ENCODE data around the gene SSMEM1. TPM values are rescaled to one million over a fixed set of nuclear protein-coding genes. Genes with fewer than 3 reads are reported as not detected.

SSMEM1 gene
- total RNA-seq, 4 donors from 2014 or later, result not detected

DNA sequence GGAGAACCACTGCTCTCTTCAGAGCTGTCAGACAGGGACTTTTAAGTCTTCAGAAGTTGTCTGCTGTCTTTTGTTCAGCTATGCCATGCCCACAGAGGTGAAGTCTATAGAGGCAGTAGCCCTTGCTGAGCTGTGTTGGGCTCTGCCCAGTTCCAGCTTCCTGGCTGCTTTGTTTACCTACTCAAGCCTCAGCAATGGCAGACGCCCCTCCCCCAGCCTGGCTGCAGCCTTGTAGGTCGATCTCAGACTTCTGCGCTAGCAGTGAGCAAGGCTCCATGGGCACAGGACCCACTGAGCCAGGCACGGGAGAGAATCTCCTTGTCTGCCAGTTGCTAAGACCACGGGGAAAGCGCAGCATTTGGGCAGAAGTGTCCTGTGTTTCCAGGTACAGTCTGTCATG is 46.9 kb downstream of the SSMEM1 start:
- Histone ChIP-seq H3K36me3 (no peaks in the 10 kb centered on the region), H3K4me1 (no peaks in the 10 kb centered on the region), H3K27me3 (no peaks in the 10 kb centered on the region), H3K4me3 (no peak overlapping the region), H3K27ac (no peak overlapping the region), H3K9me3 (peaks cover 0 to 7% of the 10 kb centered on the region in 2 donors)
- intact Hi-C loops (cut with DNase I; ENCODE audit: low total_unique reads), result no loop called here
- no peak for TF ChIP-seq POLR2A (IDR thresholded peaks at IDR 0.05)
- DNase-seq, result no peak

- no peak for DNase-seq
- Histone ChIP-seq H3K9me3 (peaks cover 0 to 7% of the 10 kb centered on the region in 2 donors), H3K4me3 (no peak overlapping the region), H3K4me1 (no peaks in the 10 kb centered on the region), H3K27me3 (no peaks in the 10 kb centered on the region), H3K36me3 (no peaks in the 10 kb centered on the region), H3K27ac (no peak overlapping the region)
- intact Hi-C loops (cut with DNase I; ENCODE audit: low total_unique reads), result no loop called here
- no peak for TF ChIP-seq POLR2A (IDR thresholded peaks at IDR 0.05)
- TF ChIP-seq, protein P1, sequence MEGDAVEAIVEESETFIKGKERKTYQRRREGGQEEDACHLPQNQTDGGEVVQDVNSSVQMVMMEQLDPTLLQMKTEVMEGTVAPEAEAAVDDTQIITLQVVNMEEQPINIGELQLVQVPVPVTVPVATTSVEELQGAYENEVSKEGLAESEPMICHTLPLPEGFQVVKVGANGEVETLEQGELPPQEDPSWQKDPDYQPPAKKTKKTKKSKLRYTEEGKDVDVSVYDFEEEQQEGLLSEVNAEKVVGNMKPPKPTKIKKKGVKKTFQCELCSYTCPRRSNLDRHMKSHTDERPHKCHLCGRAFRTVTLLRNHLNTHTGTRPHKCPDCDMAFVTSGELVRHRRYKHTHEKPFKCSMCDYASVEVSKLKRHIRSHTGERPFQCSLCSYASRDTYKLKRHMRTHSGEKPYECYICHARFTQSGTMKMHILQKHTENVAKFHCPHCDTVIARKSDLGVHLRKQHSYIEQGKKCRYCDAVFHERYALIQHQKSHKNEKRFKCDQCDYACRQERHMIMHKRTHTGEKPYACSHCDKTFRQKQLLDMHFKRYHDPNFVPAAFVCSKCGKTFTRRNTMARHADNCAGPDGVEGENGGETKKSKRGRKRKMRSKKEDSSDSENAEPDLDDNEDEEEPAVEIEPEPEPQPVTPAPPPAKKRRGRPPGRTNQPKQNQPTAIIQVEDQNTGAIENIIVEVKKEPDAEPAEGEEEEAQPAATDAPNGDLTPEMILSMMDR (IDR thresholded peaks at IDR 0.05), result no peak
Observed at GRCh38 chr7:130256704-130257103, 49.0 kb downstream of the SSMEM1 start.

GRCh38 chr7:130258494-130259078 is 50.9 kb downstream of the SSMEM1 start:
- no peak overlapping the region for H3K4me3 ChIP-seq
- H3K27ac ChIP-seq, result no peak overlapping the region
- intact Hi-C loops (cut with DNase I; ENCODE audit: low total_unique reads), result no loop called here
- no peak for DNase-seq
- peaks cover 0 to 7% of the 10 kb centered on the region in 2 donors for H3K9me3 ChIP-seq
- no peaks in the 10 kb centered on the region for H3K27me3 ChIP-seq
- TF ChIP-seq POLR2A (IDR thresholded peaks at IDR 0.05), result no peak
- TF ChIP-seq, protein P1 (IDR thresholded peaks at IDR 0.05), result no peak
- H3K36me3 ChIP-seq, result no peaks in the 10 kb centered on the region
- no peaks in the 10 kb centered on the region for H3K4me1 ChIP-seq

DNA sequence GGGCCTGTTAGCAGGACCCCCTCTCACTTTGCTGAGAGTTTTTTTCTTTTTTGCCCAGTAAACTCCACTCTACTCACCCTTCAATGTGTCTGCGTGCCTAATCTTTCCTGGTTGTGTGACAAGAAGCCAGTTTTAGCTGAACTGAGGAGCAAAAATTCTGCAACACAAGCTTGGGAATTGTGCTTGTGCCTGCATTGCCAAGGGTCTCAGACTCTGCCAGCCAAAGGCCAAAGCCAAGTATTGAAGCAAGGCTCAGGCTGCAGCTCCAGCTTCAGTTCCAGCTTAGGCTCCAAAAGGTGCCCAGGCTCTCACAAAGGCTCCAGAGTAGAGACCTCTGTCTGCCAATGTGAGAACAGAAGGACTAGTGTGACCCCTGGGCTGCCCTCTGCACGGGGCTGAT is 54.8 kb downstream of the SSMEM1 start:
- no peak overlapping the region for H3K27ac ChIP-seq
- no peaks in the 10 kb centered on the region for H3K4me1 ChIP-seq
- DNase-seq, result no peak
- H3K9me3 ChIP-seq, result peaks cover 0 to 7% of the 10 kb centered on the region in 2 donors
- H3K27me3 ChIP-seq, result no peaks in the 10 kb centered on the region
- no peak overlapping the region for H3K4me3 ChIP-seq
- H3K36me3 ChIP-seq, result no peaks in the 10 kb centered on the region
- intact Hi-C loops (cut with DNase I; ENCODE audit: low total_unique reads), result no loop called here
- TF ChIP-seq, protein P1 (IDR thresholded peaks at IDR 0.05), result no peak
- TF ChIP-seq POLR2A (IDR thresholded peaks at IDR 0.05), result no peak

GRCh38 chr7:130263130-130263529 is 55.5 kb downstream of the SSMEM1 start:
- H3K9me3 ChIP-seq, result peaks cover 0 to 4% of the 10 kb centered on the region in 2 donors
- no peaks in the 10 kb centered on the region for H3K4me1 ChIP-seq
- TF ChIP-seq POLR2A (IDR thresholded peaks at IDR 0.05), result no peak
- TF ChIP-seq, protein P1 (IDR thresholded peaks at IDR 0.05), result no peak
- no peak overlapping the region for H3K27ac ChIP-seq
- H3K36me3 ChIP-seq, result no peaks in the 10 kb centered on the region
- intact Hi-C loops (cut with DNase I; ENCODE audit: low total_unique reads), result no loop called here
- no peak overlapping the region for H3K4me3 ChIP-seq
- no peak for DNase-seq
- no peaks in the 10 kb centered on the region for H3K27me3 ChIP-seq

Other genes with a start within 250 kb of the SSMEM1 start
- gene ZC3HC1, start 156.5 kb upstream of the SSMEM1 start, total RNA-seq, result 10 to 100 TPM; 12.6 to 60.7 (median 17.2) TPM
- gene KLHDC10, start 137.3 kb upstream of the SSMEM1 start, total RNA-seq, result 10 to 100 TPM in 3 of 4 donors, 1 to 10 TPM in 1; 8.8 to 58.5 (median 26.5) TPM
- 10 to 100 TPM in 3 of 4 donors, 1 to 10 TPM in 1; 7.4 to 22.6 (median 19.4) TPM for gene TMEM209, start 2.5 kb upstream of the SSMEM1 start, total RNA-seq
- 1 to 10 TPM in 1 of 4 donors, not detected in 3; 1.2 TPM for gene CPA2, start 59.0 kb downstream of the SSMEM1 start, total RNA-seq
- gene CPA4, start 85.3 kb downstream of the SSMEM1 start, total RNA-seq, result 1 to 10 TPM in 1 of 4 donors, not detected in 3; 1.3 TPM
- gene CPA5, start 137.0 kb downstream of the SSMEM1 start, total RNA-seq, result not detected
- gene CPA1, start 172.6 kb downstream of the SSMEM1 start, total RNA-seq, result 1 to 10 TPM in 1 of 4 donors, under 1 TPM in 1, not detected in 2; 0.46 to 3.8 TPM
- 10 to 100 TPM in 2 of 4 donors, 1 to 10 TPM in 2; 1.5 to 22.3 (median 8.3) TPM for gene CEP41, start 233.2 kb downstream of the SSMEM1 start, total RNA-seq

Measured in uterus (tissue), 4 donors.